ENCODE data around the gene CHRNA4.
"Not testable (repeated sequence)": the region's sequence is repeated elsewhere in the genome, so short reads cannot be mapped to it uniquely, and the experiment has no call there.

Gene CHRNA4

DNA sequence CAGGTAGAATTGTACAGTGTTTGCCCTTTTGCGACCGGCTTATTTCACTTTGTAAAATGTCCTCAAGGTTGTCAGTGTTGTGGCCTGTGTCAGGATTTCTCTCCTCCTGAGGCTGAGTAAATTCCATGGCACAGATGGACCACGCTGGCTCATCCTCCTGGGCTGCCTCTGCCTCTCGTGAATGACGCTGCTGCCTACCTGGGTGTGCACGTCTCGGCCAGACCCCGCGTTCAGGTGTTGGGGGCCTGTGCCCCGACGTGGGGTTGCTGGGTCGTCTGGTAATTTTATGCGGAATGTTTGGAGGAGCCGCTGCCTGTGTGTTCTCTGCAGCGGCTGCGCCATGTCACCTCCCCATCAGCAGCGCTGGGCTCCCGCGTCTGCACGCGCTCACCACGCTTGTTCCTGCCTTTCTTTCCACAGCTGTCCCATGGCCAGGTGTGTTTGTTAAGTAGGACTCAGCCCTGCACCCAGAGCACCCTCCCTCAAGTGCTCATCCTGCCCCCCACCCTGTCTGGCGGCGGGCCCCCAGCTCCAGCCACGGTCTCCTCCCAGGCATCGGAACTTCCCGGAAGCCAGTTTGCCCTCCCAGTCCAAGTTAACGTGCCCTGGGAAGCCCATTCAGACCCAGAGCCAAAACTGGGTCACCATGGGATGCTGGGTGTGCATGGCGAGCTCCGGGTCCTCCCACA lies 36.1 kb upstream of the CHRNA4 start:
- DNase-seq, result no peak

DNA sequence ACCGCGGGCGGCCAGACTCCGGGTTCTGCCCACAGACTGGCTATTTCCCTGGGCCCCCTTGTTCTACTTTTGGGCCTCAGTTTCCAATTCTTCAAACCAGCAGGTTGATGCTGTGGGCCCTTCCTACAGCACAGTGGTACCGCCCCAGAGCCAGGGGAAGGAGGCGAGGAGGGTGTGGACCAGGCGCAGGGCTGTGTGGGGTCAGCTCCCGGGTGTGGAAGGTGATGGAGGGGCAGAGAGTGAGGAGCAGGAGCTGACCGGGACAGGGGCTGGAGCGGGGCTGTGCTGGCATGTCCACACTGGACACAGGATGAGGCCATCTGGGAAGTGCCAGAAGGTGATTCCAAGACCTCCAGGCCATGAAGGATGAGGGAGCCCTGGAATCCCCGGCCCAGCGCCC lies 35.2 kb upstream of the CHRNA4 start:
- DNase-seq, result no peak

DNA sequence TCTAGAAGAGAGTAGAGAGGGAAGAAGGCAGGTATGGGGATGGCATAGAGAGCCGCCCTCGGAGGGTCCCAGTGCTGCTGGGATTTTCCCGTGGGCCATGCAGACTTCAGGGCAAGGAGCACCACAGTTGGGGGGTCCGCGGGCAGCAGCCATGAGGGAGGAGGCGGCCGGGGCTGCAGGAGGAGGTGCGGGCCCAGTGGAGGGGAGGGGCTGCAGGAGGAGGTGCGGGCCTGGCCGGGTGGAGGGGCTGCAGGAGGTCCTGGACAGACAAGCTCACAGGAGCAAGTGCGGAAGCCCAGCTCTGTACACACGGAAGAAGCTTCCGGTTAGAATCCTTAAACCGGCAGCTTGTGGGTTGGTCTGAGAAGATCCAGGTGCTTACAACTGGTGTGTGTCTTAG lies 34.6 kb upstream of the CHRNA4 start:
- no peak for DNase-seq

DNA sequence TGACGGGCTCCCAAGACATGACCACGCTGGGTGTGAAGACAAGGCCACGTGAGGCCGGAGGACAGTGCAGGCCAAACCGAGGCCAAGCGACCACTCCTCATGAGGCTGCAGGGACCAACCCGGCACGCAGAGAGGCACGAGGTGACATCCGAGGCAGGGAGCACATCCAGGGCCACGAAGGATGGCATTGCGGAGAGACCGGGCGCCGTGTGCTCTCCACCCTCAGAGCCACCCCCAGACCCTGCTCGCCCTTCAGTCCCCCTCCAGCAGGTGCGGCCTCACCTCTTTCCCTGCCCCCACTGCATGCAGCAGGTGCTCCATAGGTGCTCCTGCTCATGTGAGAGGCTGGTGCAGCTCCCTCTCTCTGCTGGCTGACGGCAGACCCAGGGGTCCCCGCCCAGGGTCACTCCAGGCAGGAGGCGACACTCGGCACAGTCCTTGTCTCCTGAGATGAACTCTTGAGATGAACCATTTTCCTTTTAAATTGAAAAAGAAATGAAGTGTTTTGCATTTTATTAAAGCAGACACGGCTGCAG lies 33.8 kb upstream of the CHRNA4 start:
- DNase-seq, result no peak

DNA sequence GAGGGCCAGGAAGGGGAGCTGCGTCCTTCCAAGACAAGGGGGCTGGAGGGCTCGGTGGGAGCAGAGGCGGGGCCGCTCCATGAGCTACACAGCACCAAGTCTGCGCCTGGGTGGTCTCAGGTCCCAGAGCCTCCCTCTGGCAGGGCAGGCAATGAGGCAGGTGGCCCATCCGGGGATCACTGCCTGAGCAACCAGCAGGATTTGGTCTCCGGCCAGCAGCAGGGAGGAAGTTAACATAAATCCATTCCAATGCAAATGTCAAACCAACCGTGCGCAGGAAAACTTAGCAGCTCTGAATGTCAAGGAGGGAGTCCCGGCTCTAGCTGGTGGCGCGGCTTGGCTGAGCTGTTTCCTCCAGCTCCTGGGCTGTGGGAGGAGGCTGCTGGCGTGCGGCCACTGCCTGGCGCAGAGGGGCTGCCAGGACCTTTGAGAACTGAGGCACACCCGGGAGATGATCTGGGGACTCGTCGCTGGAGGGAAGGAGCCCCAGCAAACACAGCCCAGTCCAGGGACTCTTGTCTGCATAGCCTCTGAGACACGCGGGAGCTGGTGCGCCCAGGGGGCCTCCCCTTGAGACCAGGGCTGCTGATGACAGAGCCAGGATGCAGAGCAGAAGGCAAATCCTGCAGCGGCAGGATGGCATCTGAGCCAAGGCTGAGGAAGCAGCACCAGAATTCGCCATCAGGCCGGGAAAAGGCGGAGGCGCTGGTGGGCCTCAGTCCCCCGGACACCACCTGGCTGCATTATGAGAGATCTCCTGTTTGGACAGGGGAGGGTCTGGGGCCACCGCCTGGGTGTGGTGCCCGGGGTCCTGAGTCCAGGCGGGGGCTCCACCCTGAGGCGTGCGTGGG lies 33.1 kb upstream of the CHRNA4 start:
- peak in 1 of 2 donors; percentile 0 for DNase-seq

DNA sequence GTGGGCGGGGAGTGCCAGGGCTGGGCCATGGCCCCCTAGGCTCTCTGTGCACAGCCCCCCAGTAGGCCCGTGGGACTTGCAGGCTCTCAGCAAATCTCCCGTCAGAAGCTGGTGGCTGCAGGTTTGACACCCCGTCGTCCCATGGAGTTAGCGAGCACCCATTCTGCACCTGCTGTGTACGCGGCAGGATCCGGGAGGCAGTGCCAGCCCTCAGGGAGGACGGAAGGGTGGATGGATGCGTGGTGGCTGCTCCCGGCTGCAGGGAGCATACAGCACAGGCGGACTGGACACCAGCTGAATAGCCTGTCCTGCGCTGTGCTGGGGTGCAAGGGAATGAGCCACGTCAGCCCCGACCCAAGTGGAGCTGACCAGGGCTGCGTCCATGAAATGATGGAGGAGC lies 32.4 kb upstream of the CHRNA4 start:
- DNase-seq, result no peak

DNA sequence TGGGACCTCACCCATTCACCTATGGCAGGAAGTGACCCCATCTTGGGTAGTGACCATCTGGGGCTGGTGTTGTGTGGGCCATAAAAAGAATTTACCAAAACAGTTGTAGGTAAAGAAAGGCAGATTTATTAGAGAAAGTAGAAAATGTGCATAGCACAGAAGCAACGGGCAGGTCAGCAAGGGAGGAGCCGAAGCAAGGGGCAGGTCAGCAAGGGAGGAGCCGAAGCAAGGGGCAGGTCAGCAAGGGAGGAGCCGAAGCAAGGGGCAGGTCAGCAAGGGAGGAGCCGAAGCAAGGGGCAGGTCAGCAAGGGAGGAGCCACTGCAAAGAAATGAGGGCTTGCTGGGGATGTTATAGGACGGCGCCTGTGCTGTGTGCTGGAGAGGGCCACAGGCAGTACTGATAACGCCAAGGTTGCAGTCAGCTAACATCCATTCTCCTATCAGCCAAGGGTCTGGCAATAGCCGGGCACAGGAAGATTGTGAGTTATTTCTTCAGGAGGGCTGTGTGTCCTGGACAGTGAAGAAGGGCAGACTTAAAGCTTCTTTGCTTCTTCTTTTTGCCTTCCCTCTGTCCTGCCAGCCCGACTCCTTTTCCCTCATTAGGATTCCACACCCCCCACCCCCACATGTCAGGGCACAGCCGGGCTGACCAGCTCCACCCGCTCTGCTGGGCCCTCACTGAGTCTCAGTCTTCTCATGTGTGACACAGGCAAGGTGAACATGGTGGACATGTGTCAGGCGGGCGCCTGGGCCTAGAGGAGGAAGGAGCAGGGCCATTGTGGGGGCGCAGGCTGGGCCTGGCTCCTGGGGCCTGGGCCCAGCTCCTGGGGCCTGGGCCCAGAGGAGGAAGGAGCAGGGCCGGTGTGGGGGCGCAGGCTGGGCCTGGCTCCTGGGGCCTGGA lies 31.6 kb upstream of the CHRNA4 start:
- DNase-seq, result no peak

DNA sequence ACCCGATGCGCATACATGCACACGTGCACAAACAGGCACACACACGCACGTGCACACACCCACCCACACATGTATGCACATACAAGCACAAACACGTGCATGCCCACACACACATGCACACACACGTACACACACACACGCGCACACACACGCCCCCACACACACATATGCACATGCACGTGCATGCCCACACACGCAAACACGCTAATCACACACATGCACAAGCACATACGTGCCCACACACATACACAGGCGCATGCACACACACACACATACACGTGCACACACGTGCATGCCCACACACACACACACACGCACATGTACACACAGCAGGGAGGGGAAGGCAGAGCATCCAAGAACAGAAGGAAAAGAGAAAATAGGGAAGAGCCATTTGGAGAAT lies 26.8 kb upstream of the CHRNA4 start:
- no peak for DNase-seq

DNA sequence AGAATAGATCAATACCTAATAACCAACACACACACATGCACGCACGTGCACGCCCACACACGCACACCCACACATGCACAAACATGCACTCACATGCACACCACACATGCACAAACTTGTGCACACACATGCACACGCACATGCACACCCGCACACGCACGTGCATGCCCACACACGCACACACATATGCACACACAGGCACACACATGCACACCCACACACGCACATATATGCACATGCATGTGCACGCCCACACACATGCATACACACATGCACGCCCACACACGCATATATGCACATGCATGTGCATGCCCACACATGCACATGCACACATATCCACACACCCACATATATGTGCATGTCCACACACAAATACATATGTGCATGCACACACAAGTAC lies 26.2 kb upstream of the CHRNA4 start:
- DNase-seq, result no peak

DNA sequence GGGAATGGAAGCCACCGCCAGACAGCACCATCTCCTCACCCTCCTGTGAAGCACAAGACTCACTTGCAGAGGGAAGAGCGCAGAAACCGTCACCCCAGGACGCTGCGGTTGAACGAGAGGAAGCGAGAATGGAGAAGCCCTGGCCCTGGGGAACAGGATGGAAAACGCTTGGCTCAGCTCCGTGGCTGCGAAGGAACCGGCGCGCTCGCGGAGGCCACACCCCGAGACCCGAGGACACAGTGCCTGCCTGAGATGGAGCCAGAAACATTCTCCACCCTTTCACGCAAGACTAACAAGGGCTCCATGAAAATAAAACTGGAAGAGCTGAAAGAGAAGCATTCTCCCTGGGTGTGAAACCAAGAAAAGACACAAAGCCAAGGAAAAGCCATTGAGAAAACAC lies 25.3 kb upstream of the CHRNA4 start:
- DNase-seq, result no peak

DNA sequence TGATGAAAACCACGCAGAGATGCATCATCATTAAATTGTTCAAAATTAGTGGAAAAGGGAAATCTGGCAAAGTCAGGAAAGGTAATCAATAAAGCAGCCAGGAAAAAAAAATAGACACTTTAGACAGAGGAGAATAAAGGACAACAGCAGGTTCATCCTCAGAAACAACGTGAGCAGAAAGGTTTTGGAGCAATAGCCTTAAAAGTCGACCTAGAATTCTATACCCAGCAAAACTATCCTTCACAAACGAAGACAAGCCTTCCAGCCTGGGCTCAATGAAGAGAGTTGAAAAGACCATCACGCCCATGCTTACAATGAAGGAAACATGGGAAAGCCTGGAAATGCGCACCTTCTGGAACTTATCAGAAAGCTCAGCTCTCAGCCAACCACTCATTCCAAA lies 24.7 kb upstream of the CHRNA4 start:
- DNase-seq, result no peak

DNA sequence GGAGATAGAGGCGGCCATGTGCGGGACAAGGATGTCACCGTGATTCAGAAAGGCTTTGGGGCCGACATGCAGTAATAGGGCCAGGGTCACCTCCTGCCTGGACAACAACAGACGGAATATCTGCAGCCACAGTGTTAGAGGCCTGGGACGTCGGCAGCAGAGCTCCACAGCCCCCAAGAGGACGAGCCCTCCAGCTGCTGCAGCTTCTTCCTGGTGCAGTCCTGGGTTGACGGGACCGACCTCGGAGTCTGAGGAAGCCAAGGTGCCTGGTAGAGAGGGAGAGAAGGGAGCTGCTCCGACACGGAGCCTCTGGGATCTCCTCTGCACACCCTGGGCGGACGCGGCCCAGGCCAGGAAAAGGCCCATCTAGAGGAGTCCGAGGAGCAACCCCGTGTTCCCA lies 23.2 kb upstream of the CHRNA4 start:
- no peak for DNase-seq

DNA sequence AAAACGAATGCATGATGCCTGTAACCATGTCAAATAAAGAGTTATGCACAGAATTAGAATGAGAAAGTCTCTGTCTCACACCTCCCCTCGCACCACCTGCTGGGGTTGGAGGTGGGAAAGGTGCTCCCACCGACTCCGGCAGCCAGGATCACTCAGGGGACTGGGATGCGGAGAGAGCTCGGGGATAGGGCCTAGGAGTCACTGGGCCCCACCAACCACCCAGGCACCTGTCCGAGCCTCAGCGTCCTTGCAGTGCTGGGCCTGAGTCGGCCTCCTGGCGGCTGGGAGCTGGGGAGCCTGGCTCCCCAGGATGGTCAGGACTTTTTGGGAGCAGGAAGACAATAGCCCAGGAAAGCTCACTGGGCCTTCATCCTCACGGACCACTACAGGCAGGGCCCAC lies 22.4 kb upstream of the CHRNA4 start:
- no peak for DNase-seq

DNA sequence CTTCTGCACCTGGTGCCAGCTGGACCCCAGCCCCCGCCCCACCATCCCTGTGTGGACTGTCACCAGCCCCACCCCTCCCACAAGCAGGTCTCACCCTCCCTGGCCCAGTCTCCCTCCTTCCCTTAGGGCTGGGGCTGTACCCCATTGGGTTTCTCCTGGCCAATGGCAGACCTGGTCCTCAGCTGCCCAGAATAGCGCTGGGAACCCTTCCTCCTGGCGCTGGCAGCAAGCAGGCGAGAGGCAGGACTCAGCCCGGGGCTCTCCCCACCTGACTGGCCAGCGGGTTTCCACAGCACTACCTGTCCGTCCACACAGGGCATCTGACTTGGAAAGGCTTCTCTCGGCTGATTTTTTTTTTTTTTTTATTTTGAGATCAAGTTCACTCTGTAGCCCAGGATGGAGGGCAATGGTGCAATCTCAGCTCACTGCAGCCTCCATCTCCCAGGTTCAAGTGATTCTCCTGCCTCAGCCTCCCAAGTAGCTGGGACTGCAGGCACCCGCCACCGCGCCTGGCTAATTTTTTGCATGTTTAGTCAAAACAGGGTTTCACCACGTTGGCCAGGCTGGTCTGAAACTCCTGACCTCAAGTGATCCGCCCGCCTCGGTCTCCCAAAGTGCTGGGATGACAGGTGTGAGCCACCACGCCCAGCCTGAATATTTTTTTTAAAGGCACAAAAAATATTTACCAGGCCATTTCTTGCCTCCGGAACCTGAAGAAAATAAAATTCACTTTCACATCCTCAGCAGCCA lies 21.6 kb upstream of the CHRNA4 start:
- DNase-seq, result no peak

DNA sequence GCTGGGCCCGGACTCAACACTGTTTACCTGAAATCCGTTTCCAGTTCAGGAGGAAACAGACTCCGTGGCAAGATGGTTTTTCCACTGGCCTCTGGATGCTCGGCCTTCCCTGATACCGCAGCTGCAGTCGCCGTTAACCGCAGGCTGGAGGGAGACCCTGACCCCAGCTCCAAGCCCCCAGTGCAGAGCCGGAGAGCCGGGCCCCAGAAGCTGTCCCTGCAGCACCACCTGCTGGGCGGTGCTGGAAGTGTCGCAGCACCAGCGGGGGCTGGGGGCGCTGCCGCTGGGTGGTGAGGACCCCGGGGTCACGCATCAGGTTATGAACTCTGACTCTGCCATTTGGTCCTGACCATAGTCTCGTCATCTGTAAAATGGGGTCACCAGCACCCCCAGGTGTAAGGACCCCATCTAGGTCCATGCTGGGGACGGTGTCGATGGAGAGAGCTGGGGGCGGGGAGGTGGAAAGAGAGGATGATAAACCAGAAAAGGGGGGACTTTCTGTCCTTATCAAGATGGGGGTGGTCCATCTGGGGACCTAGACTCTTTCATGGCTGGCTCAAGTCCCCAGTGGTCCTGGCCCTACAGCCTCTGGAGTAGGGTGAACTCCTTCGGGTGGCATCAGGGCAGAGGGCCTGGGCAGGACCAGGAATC lies 20.8 kb upstream of the CHRNA4 start:
- DNase-seq, result peak in 1 of 2 donors; percentile 1

DNA sequence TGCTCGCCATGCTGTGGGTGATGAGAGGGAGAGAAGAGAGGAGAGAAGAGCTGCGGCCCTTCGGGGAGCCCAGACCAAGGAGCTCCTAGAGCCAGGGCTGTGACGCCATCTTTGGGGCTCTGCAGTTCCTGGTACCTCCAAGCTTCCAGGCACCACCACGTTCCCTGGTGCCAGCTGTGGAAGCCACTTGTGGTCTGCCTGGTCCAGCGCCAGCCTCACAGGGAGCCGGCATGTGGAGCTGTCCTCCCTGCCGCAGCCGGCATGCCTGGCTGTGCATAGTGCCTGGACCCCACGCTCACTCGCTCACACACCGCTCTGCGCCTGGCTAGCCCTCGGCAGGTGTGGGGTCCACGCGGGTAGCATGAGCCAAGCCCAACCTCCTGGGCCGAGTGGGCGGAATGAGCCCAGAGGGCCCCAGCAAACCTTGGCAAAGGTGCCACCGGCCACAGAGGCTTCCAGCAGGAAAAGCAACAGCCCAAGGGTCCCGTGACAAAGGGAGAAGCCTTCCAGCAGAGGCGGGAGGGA lies 19.3 kb upstream of the CHRNA4 start:
- DNase-seq, result no peak

DNA sequence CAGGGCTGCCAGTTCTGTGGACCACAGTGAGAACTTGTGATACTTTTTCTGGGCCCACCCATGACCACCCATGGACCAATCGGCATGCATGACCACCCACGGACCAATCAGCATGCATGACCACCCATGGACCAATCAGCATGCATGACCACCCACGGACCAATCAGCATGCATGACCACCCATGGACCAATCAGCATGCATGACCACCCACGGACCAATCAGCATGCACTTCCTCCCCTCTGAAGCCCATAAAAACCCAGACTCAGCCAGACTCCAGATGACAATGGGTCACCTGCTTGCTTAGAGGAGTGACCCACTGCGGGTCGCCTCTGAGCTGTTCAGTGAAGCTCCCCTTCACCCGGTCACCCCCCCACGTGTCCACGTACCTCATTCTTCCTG lies 18.7 kb upstream of the CHRNA4 start:
- not testable (repeated sequence) for DNase-seq

DNA sequence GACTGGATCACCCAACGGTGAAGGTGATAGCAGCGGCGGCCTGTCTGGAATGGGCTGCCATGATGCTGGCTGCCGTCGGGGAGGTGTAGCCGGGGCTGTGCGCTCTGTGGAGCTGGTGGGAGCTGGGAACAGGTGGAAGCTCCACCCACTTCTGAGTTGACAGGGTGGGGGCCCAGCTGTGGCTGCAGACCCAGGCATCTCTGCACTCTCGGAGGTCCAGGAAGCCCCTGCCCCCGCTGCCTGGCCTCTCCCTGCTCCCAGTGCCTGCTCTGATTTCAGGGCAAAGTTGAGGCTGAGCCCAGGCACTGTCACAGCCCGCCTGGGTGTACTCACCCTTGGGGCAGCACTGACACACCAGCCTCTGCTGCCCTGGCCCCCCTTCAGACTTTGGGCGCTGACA lies 18.1 kb upstream of the CHRNA4 start:
- DNase-seq, result no peak

DNA sequence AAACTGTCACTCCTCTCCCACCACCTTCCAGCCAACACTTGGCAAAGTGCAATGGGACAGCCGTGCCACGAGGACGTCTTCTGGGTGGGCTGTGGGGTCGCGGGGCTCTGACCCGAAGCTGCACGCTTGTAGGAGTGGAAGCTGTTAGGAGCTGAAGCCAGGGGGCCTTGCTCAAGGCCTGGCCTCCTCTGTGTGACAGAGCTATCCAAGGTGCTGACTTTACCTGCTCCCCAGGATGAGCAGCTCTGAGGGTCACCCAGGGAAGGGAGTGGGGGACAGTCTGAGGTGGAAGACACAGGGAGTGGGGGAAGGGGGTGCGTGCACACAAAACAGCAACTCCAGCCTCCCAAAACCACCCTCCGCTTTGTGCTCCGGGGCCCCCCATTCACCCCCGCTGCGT lies 17.5 kb upstream of the CHRNA4 start:
- no peak for DNase-seq

DNA sequence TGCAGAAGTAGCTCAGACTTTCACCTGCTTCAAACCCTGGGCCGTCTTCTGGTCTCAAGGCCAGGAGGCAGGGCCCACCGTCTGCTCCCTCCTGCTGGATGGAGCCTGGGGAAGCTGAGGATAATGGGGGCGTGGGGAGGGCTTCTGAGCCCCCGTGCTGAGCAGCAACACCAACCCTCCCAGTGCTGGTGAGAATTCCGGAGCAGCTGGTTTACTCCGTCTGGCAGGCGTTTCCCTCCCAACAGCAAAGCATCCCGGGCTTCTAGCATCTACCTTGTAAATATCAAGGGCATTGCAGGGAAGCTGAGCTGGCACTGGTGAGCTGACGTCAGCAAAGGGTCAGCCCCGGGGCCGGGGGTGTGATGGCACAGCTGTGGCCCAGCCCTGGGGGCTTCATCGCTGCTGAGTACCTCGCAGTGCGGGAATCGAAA lies 16.8 kb upstream of the CHRNA4 start:
- no peak for DNase-seq

DNA sequence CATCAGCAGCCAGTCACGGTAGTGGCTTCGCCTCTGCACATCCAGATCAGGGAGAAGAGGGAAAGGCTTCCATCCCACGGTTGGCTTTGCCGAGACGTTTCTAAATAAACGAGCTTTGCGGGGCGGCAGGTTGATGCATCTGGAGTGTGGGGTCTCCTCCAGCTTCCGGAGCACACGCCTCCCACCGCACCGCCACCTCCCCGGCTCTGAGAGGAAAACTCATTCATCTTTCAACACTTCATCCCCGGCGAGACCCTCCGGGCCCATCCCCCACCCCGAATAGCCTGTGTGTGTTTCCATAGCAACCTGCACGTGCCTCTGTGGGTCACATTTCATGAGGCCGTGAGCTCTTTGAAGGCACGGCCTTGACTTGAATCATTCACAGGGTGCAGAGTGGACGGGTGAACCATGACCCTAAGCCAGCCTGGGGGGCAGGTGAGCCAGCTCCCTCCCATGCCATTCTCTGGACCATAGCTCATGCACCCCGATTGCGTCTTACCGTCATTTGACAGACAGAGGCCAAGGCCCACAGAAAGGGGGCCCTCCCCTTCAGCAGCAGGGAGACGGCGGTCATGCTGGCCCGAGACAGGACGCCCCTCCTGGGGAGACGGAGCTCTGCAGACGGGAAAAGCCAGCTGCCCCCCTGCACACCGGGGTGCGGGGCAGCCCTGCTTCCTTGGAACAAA lies 16.2 kb upstream of the CHRNA4 start:
- no peak for DNase-seq

Measured in bone marrow (tissue), 2 donors.